Measurements from ENCODE around the gene ADD2. TPM values are rescaled to one million over a fixed set of nuclear protein-coding genes. Genes with fewer than 3 reads are reported as not detected.

The ADD2 gene
- total and polyA plus RNA-seq, 4 donors, result 0.08 to 156 (median 0.16) TPM; not detected in 1

DNA sequence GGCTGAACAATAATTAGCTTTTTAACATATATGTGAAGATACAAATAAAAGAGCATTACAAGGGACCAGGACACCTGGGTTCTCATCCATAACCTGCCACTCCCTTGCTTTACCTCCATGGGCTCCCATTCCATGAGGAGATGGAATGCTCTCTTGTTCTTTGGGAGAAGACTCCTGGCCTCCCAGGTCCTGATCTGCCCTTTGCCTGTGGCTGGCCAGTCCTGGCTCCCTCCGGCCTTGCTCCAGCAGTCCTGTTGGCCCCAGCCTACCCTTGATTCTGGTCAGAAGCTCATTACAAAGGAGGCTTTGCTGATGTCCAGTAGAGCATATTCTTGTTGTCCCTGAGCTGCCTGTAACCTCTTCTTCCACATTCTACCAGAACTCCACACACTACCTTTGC, 60.3 kb downstream of the ADD2 start:
- Histone ChIP-seq H3K27ac (ENCODE audit: low read depth in 1 of 2, low read length in 2 of 2) (no peak overlapping the region), H3K9ac (ENCODE audit: low read depth in 1 of 2, low read length in 2 of 2) (no peak overlapping the region), H3K27me3 (ENCODE audit: control insufficient read depth in 4 of 4, insufficient read depth in 4 of 4, low read length in 3 of 4) (no peaks in the 10 kb centered on the region), H3K9me3 (ENCODE audit: control insufficient read depth in 4 of 4, low read length in 3 of 4) (no peaks in the 10 kb centered on the region), H3K36me3 (ENCODE audit: control insufficient read depth in 4 of 4, insufficient read depth in 3 of 4, low read depth in 1 of 4, low read length in 3 of 4) (no peaks in the 10 kb centered on the region), H3K4me3 (ENCODE audit: low read depth in 1 of 3, low read length in 3 of 3) (no peak overlapping the region), H3K4me1 (ENCODE audit: control insufficient read depth in 4 of 4, insufficient read depth in 4 of 4, low read length in 3 of 4) (no peaks in the 10 kb centered on the region)
- DNase-seq (ENCODE audit: low spot score), result no peak
- 96% methylated on average over 1 of the region's 1 CpG for WGBS
- TF ChIP-seq YY1 (IDR thresholded peaks at IDR 0.05) (no peak), TAF1 (conservative IDR thresholded peaks at IDR 0.05) (no peak)

DNA sequence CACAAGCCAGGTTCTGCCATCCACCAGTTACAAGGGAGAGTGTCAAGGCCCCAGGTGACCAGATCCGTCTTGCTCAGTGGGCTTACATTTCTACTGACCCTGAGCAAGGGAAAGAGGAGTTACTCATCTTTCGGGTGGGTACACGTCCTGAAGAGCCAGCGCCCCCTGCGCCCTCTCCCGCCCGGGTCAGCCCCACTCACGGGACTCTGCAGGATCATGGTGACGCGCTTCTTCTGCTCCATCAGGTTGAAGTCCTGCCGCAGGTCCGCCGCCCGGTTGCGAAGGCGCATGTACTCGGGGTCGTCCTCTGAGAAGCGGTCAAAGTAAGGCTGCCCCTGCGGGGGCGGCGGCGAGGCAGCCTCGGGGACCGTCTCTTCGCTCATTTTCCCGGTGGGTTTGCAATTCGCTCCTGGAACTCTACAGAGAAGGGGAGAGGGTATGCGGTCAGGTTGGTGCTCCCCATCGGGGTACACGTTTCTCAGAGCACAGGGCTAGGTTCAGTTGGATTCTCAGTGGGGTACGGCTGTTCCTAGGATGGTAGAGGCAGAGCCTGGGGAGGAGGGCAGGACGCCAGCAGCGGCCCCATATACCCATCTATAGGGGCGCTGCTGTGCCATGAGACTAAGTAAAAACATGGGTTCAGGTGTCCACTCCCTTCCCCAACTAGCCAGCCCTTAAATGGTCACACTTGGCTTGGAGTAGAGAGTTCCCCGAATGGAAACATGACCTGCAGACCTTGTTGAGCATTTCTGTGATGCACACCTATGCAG, 61.8 kb downstream of the ADD2 start:
- 92% methylated on average over 36 of the region's 36 CpGs for WGBS
- DNase-seq (ENCODE audit: low spot score), result no peak

More for the DNA sequence above, 61.8 kb downstream of the ADD2 start:
- Histone ChIP-seq H3K4me1 (ENCODE audit: control insufficient read depth in 4 of 4, insufficient read depth in 4 of 4, low read length in 3 of 4) (no peaks in the 10 kb centered on the region), H3K4me3 (ENCODE audit: low read depth in 1 of 3, low read length in 3 of 3) (no peak overlapping the region), H3K27ac (ENCODE audit: low read depth in 1 of 2, low read length in 2 of 2) (no peak overlapping the region), H3K9ac (ENCODE audit: low read depth in 1 of 2, low read length in 2 of 2) (no peak overlapping the region), H3K9me3 (ENCODE audit: control insufficient read depth in 4 of 4, low read length in 3 of 4) (no peaks in the 10 kb centered on the region), H3K27me3 (ENCODE audit: control insufficient read depth in 4 of 4, insufficient read depth in 4 of 4, low read length in 3 of 4) (no peaks in the 10 kb centered on the region), H3K36me3 (ENCODE audit: control insufficient read depth in 4 of 4, insufficient read depth in 3 of 4, low read depth in 1 of 4, low read length in 3 of 4) (no peaks in the 10 kb centered on the region)
- TF ChIP-seq, protein P1, sequence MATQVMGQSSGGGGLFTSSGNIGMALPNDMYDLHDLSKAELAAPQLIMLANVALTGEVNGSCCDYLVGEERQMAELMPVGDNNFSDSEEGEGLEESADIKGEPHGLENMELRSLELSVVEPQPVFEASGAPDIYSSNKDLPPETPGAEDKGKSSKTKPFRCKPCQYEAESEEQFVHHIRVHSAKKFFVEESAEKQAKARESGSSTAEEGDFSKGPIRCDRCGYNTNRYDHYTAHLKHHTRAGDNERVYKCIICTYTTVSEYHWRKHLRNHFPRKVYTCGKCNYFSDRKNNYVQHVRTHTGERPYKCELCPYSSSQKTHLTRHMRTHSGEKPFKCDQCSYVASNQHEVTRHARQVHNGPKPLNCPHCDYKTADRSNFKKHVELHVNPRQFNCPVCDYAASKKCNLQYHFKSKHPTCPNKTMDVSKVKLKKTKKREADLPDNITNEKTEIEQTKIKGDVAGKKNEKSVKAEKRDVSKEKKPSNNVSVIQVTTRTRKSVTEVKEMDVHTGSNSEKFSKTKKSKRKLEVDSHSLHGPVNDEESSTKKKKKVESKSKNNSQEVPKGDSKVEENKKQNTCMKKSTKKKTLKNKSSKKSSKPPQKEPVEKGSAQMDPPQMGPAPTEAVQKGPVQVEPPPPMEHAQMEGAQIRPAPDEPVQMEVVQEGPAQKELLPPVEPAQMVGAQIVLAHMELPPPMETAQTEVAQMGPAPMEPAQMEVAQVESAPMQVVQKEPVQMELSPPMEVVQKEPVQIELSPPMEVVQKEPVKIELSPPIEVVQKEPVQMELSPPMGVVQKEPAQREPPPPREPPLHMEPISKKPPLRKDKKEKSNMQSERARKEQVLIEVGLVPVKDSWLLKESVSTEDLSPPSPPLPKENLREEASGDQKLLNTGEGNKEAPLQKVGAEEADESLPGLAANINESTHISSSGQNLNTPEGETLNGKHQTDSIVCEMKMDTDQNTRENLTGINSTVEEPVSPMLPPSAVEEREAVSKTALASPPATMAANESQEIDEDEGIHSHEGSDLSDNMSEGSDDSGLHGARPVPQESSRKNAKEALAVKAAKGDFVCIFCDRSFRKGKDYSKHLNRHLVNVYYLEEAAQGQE (IDR thresholded peaks at IDR 0.05), result no peak
- no peak for TF ChIP-seq HNF4G (IDR thresholded peaks at IDR 0.05)
- no peak for TF ChIP-seq TAF1 (conservative IDR thresholded peaks at IDR 0.05)
- no peak for TF ChIP-seq FOXA1 (IDR thresholded peaks at IDR 0.05)
- TF ChIP-seq, protein P2, sequence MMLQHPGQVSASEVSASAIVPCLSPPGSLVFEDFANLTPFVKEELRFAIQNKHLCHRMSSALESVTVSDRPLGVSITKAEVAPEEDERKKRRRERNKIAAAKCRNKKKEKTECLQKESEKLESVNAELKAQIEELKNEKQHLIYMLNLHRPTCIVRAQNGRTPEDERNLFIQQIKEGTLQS (IDR thresholded peaks at IDR 0.05), result no peak
- TF ChIP-seq RAD21 (IDR thresholded peaks at IDR 0.05), result no peak
- TF ChIP-seq, protein P3, sequence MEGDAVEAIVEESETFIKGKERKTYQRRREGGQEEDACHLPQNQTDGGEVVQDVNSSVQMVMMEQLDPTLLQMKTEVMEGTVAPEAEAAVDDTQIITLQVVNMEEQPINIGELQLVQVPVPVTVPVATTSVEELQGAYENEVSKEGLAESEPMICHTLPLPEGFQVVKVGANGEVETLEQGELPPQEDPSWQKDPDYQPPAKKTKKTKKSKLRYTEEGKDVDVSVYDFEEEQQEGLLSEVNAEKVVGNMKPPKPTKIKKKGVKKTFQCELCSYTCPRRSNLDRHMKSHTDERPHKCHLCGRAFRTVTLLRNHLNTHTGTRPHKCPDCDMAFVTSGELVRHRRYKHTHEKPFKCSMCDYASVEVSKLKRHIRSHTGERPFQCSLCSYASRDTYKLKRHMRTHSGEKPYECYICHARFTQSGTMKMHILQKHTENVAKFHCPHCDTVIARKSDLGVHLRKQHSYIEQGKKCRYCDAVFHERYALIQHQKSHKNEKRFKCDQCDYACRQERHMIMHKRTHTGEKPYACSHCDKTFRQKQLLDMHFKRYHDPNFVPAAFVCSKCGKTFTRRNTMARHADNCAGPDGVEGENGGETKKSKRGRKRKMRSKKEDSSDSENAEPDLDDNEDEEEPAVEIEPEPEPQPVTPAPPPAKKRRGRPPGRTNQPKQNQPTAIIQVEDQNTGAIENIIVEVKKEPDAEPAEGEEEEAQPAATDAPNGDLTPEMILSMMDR (IDR thresholded peaks at IDR 0.05; ENCODE audit: low read depth, low read length, missing input control), result no peak
- TF ChIP-seq YY1 (IDR thresholded peaks at IDR 0.05), result no peak
- no peak for TF ChIP-seq SP1 (IDR thresholded peaks at IDR 0.05)
- no peak for TF ChIP-seq GABPA (IDR thresholded peaks at IDR 0.05 in 1 of 2, conservative IDR thresholded peaks at IDR 0.05 in 1 of 2)
- TF ChIP-seq HNF4A (conservative IDR thresholded peaks at IDR 0.05), result no peak

Measured in liver (tissue), 9 donors.